Natural killer cell (primary cell): ENCODE data around the gene SLC2A6. TPM values are rescaled to one million over a fixed set of nuclear protein-coding genes. Genes with fewer than 3 reads are reported as not detected.

ENCODE experiments used
- ATAC-seq, 3 donors: fragments of 150-1000 bp in 2 of 3; fragments of 200-7000 bp in 1 of 3; cut with Tn5 transposase; 1 replicate in 1 of 3; 2 replicates in 2 of 3; pipeline ENCODE4 v1.10.0; 2021; ENCODE audit warnings: mild to moderate bottlenecking in 2 of 3, moderate library complexity in 2 of 3
- DNase-seq, 2 donors: peaks; one replicate each; pipeline versions ENCODE4 v3.0.0 to v3.0.0-alpha.2; 2013 to 2021; ENCODE audit warnings: mixed read lengths in 1 of 2
- H3K27ac ChIP-seq: one replicate; pipeline ENCODE4 v1.5.1; 2013; ENCODE audit warnings: mild to moderate bottlenecking, low read length
- H3K27me3 ChIP-seq: one replicate; pipeline ENCODE4 v1.6.1; 2013; ENCODE audit warnings: low read length; ENCODE audit not compliant: control insufficient read depth, insufficient read depth
- H3K36me3 ChIP-seq: one replicate; pipeline ENCODE4 v1.6.1; 2013; ENCODE audit warnings: low read length; ENCODE audit not compliant: control insufficient read depth, insufficient read depth
- H3K4me1 ChIP-seq: one replicate; pipeline ENCODE4 v1.6.1; 2013; ENCODE audit warnings: low read length; ENCODE audit not compliant: control insufficient read depth, insufficient read depth
- H3K4me3 ChIP-seq: one replicate; pipeline ENCODE4 v1.5.1; 2013; ENCODE audit warnings: low read length
- H3K9me3 ChIP-seq: one replicate; pipeline ENCODE4 v1.6.1; 2013; ENCODE audit warnings: low read length; ENCODE audit not compliant: control insufficient read depth, insufficient read depth
- H3K27ac Mint-ChIP-seq, 2 donors: one replicate each; pipeline ENCODE4 v1.8.0; 2022; ENCODE audit warnings: mild to moderate bottlenecking in 2 of 2, mixed read lengths in 2 of 2, moderate library complexity in 1 of 2
- H3K27me3 Mint-ChIP-seq, 2 donors: one replicate each; pipeline ENCODE4 v1.8.0; 2022; ENCODE audit warnings: low read depth in 2 of 2, mixed read lengths in 2 of 2
- H3K36me3 Mint-ChIP-seq: one replicate; pipeline ENCODE4 v1.8.0; 2022; ENCODE audit warnings: mixed read lengths
- H3K4me1 Mint-ChIP-seq, 2 donors: one replicate each; pipeline ENCODE4 v1.8.0; 2022; ENCODE audit warnings: mixed read lengths in 2 of 2
- H3K4me3 Mint-ChIP-seq: one replicate; pipeline ENCODE4 v1.8.0; 2022; ENCODE audit warnings: mild to moderate bottlenecking, moderate library complexity, mixed read lengths
- H3K9me3 Mint-ChIP-seq, 2 donors: one replicate each; pipeline ENCODE4 v1.8.0; 2022; ENCODE audit warnings: mixed read lengths in 2 of 2
- WGBS: methylation state at CpG from one replicate; pipeline ENCODE4 v1.1.7; 2013; ENCODE audit warnings: missing lambda C conversion rate; ENCODE audit not compliant: insufficient coverage; 5-methylcytosine and 5-hydroxymethylcytosine counted together
- intact Hi-C: fragments of 100-400 bp; cut with micrococcal nuclease; formaldehyde crosslinking; loops from one replicate; pipeline ENCODE4 v1.14.2; 2022
- total RNA-seq, 4 donors: library from RNA; stranded (reverse); fragments of 120-200 nt in 1 of 4; gene quantifications; one replicate each; pipeline versions ENCODE4 v1.2.3 to v1.2.4, GENCODE V29; 2013 to 2022
- TF ChIP-seq, protein P1 (sequence below): fragments of 200-600 bp; IDR thresholded peaks from one replicate; pipeline ENCODE4 v1.8.0; 2022; ENCODE audit warnings: antibody characterized with exemption

The SLC2A6 gene
- total RNA-seq, 3 donors from 2014 or later (not counting 1 experiment from before 2014, with no cell fraction given) = 5.0 to 20.1 (median 18.5) TPM

DNA sequence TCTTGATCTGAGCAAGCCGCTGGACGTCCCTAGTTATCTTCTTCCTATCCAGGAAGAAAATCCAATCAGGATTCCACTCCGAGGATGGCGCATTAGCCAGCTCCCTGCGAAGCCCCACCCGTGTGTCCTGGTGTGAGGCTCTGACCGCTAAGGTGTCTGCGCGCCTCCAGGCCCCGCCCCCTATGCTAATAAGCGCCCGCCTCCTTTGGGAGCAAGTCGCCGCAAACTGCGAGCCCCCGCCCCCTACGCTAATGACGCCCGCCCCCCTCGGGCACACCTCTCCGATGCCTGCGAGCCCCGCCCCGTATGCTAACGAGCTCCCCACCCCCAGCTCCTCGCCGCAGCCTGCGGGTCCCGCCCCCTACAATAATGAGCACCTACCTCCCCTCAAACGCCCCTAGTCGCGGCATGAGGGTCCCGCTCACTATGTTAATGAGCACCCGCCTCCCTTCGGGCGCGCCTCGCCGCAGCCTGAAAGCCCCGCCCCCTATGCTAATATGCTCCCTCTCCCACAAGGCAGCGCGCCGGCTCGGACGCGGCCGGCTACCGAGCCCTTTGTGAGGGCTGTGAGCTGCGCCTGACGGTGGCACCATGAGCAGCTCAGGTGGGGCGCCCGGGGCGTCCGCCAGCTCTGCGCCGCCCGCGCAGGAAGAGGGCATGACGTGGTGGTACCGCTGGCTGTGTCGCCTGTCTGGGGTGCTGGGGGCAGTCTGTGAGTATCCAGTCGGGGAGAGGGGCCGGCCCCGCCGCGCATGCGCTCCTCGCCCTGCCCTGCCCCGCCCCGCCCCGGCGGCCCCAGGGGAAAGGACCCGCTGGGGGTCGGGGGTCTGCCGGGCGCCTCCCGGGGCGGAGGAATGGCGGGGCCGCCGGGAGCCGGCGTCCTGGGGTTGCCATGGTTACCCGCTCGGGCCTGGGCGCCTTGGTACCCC is 19.2 kb downstream of the SLC2A6 start, which contains the start of gene CACFD1:
CACFD1 (plus strand) TSS at position 503 of the 929 bp plus-strand sequence; CDS start at position 592, 89 bp downstream.
- no peaks in the 10 kb centered on the region for H3K36me3 ChIP-seq
- TF ChIP-seq, protein P1, sequence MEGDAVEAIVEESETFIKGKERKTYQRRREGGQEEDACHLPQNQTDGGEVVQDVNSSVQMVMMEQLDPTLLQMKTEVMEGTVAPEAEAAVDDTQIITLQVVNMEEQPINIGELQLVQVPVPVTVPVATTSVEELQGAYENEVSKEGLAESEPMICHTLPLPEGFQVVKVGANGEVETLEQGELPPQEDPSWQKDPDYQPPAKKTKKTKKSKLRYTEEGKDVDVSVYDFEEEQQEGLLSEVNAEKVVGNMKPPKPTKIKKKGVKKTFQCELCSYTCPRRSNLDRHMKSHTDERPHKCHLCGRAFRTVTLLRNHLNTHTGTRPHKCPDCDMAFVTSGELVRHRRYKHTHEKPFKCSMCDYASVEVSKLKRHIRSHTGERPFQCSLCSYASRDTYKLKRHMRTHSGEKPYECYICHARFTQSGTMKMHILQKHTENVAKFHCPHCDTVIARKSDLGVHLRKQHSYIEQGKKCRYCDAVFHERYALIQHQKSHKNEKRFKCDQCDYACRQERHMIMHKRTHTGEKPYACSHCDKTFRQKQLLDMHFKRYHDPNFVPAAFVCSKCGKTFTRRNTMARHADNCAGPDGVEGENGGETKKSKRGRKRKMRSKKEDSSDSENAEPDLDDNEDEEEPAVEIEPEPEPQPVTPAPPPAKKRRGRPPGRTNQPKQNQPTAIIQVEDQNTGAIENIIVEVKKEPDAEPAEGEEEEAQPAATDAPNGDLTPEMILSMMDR = no peak
- WGBS = under 1% methylated on average over 79 of the region's 86 CpGs
- Mint-ChIP-seq H3K4me1 (peaks cover 0 to 14% of the 10 kb centered on the region in 2 donors), H3K36me3 (no peaks in the 10 kb centered on the region), H3K9me3 (no peaks in the 10 kb centered on the region), H3K27me3 (no peaks in the 10 kb centered on the region), H3K27ac (peak within 1 kb of the TSS; percentile 92 to 97), H3K4me3 (peak within 1 kb of the TSS; percentile 98)
- H3K27ac ChIP-seq = peak within 1 kb of the TSS; percentile 90
- H3K9me3 ChIP-seq = no peaks in the 10 kb centered on the region
- no peaks in the 10 kb centered on the region for H3K27me3 ChIP-seq
- peak within 1 kb of the TSS; percentile 81 for H3K4me3 ChIP-seq
- ATAC-seq (peak; percentile 84 to 90 (median 85)), DNase-seq (peak; percentile 88 to 94)
- intact Hi-C loops = loop anchor here (1.0 kb wide), 1 partner anchor 20 kb away; the partner anchor contains the start of gene SLC2A6
- peaks cover 23% of the 10 kb centered on the region for H3K4me1 ChIP-seq

DNA sequence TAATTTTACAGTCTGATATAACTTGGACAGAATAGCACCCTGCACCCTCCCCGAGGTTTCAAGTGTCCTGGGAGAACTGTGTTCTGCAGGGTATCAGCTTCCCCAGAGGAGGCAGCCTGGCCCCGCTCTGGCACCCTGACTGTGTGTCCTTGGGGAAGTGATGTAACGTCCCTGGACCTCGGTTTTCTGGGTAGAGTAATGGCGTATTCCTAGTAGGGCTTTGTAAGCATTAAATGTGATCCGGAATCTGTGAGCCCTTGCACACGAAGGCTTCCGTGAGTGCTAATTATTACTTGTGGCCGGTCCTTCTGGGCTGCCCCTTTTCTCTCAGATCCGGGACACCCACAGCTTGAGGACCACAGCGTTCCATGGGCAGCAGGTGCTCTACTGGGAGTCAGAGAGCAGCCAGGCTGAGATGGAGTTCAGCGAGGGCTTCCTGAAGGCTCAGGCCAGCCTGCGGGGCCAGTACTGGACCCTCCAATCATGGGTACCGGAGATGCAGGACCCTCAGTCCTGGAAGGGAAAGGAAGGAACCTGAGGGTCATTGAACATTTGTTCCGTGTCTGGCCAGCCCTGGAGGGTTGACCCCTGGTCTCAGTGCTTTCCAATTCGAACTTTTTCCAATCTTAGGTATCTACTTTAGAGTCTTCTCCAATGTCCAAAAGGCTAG is 20.1 kb downstream of the SLC2A6 start:
- ATAC-seq (no peak), DNase-seq (no peak)
- Histone ChIP-seq H3K27ac (peak overlapping the region; percentile 90), H3K27me3 (no peaks in the 10 kb centered on the region), H3K36me3 (no peaks in the 10 kb centered on the region), H3K4me3 (peak overlapping the region; percentile 81), H3K4me1 (peaks cover 23% of the 10 kb centered on the region), H3K9me3 (no peaks in the 10 kb centered on the region)
- Mint-ChIP-seq H3K36me3 (no peaks in the 10 kb centered on the region), H3K27ac (peak overlapping the region in 1 of 2 donors; percentile 92), H3K27me3 (no peaks in the 10 kb centered on the region), H3K4me3 (peak overlapping the region; percentile 98), H3K4me1 (peaks cover 0 to 14% of the 10 kb centered on the region in 2 donors), H3K9me3 (no peaks in the 10 kb centered on the region)
- TF ChIP-seq, protein P1 = no peak
- 75% methylated on average over 15 of the region's 16 CpGs for WGBS
- intact Hi-C loops = loop anchor here (1.0 kb wide), 1 partner anchor 21 kb away; the partner anchor contains the start of gene SLC2A6

DNA sequence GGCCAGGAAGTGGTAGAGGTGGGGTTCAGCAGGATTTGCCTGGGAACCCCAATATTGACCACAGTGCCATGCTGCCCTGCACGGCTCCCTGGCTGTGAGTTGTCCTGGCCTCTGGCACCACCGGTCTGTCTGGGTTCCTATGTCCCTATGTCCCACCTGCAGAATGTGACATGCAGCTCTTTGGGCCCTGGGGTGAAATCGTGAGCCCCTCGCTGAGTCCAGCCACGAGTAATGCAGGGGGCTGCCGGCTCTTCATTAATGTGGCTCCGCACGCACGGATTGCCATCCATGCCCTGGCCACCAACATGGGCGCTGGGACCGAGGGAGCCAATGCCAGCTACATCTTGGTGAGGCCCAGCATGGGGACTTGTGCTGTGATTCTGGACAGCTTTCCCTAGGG is 21.2 kb downstream of the SLC2A6 start:
- Histone ChIP-seq H3K27me3 (no peaks in the 10 kb centered on the region), H3K9me3 (no peaks in the 10 kb centered on the region), H3K4me1 (peaks cover 23% of the 10 kb centered on the region), H3K36me3 (no peaks in the 10 kb centered on the region), H3K27ac (no peak overlapping the region), H3K4me3 (no peak overlapping the region)
- no peak overlapping the region for H3K27ac Mint-ChIP-seq
- 95% methylated on average over 11 of the region's 11 CpGs for WGBS
- peaks cover 0 to 14% of the 10 kb centered on the region in 2 donors for H3K4me1 Mint-ChIP-seq
- no peaks in the 10 kb centered on the region for H3K36me3 Mint-ChIP-seq
- H3K4me3 Mint-ChIP-seq = no peak overlapping the region
- DNase-seq (no peak), ATAC-seq (no peak)
- no peaks in the 10 kb centered on the region for H3K9me3 Mint-ChIP-seq
- intact Hi-C loops = no loop called here
- H3K27me3 Mint-ChIP-seq = no peaks in the 10 kb centered on the region
- TF ChIP-seq, protein P1 = no peak
